Stimulated activated CD8-positive, alpha-beta memory T cell treated with anti-CD3 and anti-CD28 coated beads, Interleukin-12 subunit alpha, Interleukin-12 subunit beta, amount 100 ng/mL, for 4 hours (primary cell): ENCODE measurements around the gene CHST11.

Source experiments
- DNase-seq: peaks from one replicate; pipeline ENCODE4 v3.0.0-alpha.2; 2020; ENCODE audit warnings: low read depth

The CHST11 gene

DNA sequence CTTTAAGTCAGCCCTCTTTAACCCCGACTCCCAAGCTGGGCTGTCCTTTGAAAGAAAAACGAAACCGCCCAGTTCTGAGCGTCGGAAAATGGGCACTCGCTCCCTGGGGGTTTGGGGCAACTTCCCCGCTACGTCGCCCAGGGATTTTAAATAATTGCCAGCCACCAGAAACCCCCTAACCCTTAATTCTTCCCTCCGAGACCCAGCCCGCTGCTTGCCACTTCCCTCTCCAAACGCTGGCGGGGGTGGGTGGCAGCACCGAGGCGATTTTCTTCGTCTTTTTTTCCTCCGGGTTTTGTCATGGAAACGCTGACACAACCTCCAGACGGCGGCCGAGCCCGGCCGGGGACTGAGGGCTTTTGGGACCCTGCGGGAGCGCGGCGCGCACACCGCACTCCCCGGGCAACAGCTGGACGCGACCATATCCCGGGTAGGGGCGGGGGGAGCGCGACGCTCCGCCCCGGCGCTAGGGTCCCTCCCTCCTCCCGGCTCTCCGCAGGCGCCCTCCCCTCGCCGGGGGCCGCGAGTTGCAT is at the start of gene CHST11:
Gene CHST11 (plus strand): TSS at position 532 of the 533 bp plus-strand sequence.
- peak; percentile 65 for DNase-seq

DNA sequence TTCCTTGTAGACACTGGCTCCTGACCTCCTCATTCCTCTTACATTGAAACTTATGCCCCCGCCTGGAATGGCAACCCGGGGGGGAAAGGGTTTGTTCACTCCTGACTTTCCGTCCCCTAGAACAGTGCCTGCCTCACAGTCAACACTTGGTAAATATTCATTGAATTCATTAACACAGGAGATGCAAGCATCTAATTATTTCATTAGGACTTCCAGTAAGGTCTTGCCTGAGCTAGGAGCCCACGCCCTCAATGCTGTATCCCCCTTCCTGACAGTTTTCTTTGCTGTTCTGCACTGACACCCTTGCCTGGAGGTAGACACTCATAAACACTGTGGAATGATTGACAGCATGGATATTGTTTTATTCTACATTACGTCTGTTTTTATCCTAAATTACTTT is 49.3 kb upstream of the CHST11 start:
- DNase-seq: no peak

DNA sequence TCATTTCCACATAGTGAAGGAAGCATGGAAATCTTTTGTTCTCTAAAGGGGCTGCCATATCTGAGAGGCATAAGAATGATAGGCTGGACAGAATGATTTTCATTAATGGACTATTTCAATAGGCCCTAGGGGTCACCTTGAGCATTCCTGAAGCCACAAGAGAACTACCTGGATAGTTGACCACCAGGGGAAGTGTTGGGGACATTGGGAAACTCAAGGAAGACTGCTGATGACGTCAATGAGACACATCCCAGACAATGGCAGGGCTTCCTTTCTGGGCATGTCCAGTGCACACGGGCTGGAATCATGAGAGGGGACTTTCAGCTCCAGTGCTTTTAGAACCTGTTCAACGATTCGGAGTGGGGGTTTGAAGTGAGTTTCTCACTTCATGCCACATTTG is 48.8 kb upstream of the CHST11 start:
- DNase-seq: no peak

DNA sequence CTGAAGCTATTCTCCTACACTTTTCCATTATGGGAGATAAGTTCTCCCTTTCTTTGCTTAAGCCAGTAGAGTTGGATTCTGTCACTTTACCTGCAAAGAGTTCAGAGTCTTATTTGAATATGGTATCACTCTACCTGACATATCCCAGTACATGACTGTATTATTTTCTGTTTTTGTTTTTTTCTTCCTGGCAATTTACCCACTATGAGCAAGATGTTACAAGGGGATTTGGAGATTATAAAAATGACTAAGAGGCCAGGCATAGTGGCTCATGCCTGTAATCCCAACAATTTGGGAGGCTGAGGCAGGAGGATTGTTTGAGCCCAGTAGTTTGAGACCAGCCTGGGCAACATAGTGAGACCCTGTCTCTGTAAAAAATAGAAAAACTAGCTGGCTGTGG is 46.4 kb upstream of the CHST11 start:
- DNase-seq: no peak

DNA sequence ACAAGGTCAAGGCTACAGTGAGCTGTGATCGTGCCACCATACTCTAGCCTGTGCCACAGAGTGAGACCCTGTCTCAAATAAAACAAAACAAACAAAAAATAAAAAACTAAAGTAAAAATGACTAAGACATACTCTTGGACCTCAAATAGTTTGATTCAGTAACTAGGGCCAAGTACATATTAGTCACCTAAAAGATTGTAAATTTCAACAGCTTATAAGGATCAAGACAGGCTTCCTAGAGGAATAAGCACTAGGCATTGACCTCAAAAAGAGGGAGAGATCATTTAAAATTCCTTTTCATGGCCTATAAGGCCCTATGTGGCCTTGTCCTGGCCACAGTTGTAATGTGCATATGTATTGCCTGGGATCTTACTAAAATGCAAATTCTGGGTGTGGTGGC is 46.0 kb upstream of the CHST11 start:
- DNase-seq: no peak

DNA sequence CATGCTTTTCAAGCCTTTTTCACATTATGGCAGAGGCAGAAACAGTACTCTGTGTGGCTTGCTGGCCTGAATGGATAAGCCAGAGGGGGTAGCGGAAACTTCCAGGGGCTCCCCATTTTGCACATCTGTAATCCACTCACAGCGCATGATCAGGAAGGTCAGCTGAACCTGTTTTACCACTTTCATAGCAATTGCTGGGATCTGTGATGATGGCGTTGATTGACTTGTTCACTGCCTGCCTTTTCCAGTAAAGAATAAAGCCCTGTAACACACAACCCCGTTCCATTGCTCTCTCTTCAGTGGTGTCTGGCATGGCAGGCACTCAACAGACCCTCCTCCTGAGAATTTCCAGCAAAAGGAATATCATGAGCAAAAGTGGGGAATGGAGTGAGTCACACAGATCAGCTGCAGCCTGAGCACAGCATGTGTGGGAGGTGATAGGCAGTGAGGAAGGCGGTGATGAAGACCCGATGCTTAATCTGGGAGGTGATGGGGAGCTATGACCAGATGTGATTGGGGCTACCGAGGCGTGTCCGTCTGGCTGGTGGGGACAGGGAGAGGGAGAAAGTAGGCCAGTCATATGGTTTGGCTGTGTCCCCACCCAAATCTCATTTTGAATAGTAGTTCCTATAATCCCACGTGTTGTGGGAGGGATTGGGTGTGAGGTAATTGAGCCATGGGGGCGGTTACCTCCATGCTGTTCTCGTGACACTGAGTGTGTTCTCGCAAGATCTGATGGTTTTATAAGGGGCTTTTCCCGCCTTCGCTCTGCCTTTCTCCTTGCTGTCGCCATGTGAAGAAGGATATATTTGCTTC is 44.7 kb upstream of the CHST11 start:
- no peak for DNase-seq

DNA sequence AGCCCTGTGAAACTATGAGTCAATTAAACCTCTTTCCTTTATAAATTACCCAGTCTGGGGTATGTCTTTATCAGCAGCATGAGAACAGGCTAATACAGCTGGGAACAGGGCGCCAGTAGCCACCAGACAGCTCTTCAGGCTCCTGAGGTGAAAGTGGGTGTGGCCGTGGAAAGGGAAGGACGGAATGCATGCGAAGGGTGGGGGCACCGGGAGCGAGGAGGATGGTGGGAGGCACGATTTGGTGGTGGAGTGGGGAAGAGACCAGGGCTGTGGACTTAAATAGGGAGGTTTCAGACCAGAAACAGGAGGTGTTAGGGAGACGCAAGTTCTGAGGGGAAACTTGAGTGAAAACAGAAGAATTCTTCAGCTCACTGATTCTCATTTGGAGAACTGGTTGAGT is 44.1 kb upstream of the CHST11 start:
- no peak for DNase-seq

DNA sequence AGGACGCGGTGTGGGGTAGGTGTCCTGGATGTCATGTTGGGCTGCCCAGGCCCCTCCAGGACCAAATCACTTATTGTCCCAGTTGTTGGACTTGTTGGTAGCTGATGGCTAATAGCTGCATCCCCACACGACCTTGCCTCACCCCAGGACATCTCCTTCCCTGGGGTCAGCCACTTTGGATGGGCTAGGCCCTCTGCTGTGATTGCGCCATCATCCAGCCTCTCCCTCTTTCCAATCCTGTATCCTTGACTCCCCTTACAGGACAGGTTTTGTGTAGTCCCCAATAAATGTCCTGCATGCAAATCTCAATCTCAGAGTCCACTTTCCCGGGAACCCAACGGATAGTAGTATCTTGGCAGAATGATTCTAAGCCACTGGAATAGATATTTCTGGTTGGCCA is 43.4 kb upstream of the CHST11 start:
- DNase-seq: no peak

DNA sequence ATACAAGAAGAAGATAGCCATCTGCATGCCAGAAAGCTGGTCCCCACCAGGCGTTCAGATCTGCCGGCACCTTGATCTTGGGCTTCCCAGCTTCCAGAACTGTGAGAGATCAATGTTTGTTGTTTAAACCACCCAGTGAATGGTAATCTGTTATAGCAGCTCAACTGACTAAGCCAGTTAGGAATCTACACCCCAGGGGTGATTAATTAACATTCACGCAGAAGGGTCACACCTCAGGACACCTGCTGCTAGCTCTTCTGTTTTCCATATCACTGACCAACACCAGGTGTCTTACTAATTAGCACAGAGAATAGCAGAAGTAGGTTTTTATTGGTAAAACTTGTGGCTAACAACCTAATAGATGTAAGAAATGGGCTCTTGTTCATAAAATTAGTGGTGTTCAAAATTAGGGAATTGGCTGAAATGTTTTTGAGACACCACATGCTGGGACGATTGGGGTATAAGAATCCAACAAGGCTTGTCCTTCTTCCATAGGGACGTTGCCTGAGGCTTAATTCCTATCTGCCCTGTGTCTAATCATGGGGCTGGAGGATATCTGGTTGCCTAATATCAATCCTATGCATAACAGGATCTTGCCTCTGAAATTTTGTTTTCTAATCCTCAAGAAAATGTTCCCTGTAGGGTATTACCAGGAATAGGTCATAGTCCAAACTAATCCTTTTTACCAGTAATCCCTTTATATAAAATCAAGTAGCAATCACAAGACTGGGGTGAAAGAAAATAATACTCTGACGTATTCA is 42.0 kb upstream of the CHST11 start:
- DNase-seq: no peak

DNA sequence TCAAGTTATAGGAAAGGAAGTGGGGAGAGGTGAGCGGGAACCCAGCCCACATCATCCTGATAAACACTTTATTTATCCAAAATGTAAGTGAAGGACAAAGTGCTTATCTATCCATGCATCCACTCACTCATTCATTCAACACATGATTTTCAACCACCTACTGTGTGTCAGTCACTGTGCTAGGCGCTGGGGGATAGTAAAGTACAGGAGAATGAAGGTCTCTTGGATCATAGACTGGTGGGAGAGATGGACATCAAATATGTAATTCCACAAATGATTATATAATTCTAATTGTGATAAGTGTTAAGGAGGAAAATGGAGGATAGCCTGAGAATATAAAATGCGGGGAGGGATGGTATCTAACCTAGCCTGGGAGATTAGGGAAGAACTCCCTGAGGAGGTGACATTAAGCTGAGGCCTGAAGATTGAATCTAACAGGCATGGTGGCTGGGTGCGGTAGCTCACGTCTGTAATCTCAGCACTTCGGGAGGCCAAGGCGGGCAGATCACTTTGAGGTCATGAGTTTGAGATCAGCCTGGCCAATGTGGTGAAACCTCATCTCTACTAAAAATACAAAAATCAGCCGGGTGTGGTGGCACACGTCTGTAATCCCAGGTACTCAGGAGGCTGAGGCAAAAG is 41.3 kb upstream of the CHST11 start:
- DNase-seq: no peak

DNA sequence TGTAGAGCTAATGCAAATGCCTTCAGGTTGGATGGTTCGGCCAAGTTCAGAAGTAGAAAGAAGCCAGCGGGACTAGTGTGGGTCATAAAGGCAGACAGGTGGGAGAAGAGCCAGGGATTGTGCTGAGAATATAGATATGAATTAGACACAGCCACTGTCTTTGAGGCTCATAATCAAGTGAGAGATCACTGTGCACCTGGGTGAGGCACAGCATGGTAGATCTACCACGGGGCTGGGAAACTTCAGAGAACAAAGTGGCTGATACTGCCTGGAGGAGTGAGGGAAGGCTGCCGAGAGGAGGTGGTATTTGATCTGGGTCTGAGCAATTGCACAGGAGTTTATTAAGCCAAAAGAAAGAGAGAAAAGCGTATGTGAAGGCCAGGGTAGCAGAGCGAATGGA is 40.6 kb upstream of the CHST11 start:
- no peak for DNase-seq

DNA sequence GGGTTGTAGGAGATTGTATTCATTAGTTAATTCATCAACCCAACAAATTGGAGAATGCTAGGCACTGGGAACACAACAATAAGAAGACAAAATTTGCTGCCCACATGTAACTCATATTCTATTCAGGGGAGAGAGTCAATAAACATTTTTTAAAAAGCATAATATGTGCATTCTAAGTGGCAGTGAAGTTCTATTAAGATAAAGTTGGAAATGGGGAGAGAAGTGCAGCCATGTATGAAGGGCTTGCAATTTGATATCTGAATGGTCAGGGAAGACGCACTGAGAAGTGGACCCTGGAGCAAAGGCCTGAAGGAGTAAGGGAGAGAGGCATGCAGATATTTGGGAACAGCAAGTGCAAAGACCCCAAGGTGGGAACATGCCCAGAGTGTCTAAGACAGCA is 40.2 kb upstream of the CHST11 start:
- no peak for DNase-seq

DNA sequence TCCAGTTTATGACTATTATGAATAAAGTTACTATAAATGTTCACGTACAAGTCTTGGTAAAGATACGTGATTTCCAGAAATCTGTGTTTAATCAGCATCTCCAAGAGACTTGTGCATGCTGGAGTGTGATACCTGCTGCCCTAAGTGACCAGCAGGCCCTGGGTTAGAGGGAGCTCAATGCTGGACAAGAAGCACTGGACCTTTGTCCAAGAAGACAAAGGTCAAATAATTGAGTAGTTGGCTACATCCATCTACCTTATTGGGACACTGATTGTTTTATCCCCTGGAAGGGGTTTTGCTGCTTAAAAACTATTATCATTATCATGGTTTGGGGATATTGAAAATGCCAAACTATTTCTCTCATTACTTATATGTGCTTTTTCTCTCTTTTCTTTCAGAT is 37.0 kb upstream of the CHST11 start:
- DNase-seq: no peak

DNA sequence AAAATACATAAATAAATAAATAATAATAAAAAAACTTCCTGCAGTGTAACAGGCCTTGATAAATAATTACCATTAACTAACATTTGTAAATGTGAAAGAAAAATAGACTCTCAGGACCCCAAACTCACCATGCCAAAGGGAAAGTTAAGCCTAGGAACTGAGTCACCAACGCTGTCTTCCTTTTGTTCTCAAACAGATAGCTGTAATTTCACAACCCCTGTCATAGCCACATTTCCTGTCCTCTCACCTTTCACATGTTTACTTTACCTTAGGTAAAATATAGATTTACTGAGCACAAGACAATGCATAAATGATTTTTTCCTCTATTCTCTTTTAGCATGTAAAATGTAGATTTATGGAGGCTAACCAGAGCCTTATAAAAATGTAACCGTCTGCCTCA is 35.9 kb upstream of the CHST11 start:
- no peak for DNase-seq

DNA sequence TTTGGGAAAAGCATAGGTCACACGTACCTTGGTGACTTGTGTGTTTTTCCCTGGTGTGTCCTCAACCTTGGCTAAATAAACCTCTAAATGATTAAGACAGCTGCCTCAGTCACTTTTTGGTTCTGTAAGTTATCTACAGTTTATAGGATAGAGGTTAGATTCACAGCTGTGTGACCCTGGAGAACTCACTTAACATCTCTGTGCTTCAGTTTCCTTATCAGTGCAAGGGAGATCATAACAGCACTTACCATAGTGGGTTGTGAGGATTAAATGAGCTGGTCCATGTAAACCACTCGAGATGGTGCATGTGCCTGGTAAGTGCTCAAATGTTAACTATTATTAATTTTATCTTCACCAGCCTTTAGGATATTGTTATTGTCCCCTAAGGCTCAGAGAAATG is 35.4 kb upstream of the CHST11 start:
- DNase-seq: no peak

DNA sequence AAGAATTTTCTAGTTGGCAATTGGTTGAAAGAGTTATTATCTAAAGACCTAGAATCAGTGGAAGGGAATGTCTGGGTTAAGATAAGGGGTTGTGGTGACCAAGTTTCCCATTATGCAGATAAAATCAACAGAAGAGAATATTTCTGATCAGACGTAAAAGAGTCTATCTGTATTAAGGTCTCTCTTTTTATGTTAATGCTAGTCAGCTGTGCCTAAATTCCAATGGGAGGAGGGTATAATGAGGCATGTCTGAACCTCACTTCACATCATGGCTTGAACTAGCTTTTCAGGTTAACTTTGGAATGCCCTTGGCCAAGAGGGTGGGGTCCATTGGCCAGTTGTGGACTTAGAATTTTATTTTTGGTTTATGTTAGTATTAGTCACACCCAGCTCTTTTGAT is 34.3 kb upstream of the CHST11 start:
- no peak for DNase-seq

DNA sequence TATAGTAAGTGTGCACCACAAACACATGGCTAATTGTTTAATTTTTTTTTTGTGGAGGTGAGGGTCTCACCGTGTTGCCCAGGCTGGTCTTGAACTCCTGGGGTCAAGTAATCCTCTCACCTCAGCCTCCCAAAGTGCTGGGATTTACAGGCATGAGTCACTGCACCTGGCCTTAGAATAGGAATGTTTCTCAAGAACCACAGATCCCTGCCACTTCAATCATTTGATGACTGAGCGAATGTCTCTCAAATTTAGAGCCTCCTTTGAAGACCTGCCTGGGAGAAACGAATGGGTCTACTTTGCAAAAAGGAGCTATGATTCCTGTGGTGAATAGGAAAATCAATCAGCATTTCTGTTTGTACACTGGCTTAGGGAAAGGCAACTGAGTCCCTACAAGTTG is 33.5 kb upstream of the CHST11 start:
- no peak for DNase-seq

DNA sequence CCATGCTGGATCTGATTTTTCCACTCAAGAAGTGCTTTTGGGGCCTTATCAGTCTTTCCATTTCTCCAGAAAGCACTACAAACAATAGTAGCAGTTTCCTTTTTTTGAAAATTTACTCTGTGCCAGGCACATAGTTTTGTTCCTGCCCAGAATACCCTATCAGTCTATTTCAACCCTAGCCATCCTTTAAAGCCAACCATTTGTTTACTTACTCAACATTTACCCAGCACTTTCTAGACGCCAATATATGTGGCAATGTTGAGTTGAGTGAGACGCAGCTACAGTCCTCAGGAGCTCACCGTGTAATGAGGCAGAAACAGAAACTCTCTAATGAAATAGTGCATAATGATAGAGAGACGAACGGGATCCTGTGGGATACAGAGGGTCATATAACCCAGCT is 32.9 kb upstream of the CHST11 start:
- no peak for DNase-seq

DNA sequence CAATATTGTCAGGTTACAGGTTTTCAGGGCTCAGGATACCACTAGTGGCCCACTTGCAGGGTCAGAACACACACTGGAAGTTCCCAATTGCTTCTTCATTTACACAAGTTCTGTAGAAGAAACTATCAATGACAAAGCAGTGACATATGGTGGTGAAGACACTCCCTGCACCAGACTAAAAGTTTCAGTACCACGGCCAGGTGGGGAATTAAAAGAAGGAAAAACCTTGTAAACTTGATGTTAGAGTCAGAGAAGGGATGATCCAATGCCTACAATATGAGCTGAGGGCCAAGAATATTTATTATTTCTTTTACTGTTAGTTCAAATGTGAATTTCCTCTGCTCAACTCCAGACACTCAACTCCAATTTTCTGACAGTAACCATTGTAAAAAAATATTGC is 31.8 kb upstream of the CHST11 start:
- no peak for DNase-seq

DNA sequence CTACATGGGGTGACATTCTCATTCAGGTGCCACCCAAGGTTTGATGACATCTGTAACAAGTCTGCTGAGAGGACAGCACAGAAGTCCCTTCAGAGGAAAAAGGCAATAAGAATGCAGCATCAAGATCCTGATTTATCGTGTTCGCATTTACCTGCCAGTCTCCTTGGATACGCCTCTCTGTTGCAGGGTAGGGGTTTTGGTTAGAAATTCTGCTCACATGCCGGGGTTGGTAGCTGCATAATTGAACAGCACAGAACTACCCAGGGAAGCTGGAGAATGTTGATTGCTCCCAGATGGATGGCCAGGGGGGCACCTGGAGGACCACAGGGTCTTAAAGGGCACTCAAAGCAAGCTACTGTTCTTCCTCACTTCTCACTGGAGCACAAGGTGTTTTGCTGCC is 31.1 kb upstream of the CHST11 start:
- DNase-seq: no peak

DNA sequence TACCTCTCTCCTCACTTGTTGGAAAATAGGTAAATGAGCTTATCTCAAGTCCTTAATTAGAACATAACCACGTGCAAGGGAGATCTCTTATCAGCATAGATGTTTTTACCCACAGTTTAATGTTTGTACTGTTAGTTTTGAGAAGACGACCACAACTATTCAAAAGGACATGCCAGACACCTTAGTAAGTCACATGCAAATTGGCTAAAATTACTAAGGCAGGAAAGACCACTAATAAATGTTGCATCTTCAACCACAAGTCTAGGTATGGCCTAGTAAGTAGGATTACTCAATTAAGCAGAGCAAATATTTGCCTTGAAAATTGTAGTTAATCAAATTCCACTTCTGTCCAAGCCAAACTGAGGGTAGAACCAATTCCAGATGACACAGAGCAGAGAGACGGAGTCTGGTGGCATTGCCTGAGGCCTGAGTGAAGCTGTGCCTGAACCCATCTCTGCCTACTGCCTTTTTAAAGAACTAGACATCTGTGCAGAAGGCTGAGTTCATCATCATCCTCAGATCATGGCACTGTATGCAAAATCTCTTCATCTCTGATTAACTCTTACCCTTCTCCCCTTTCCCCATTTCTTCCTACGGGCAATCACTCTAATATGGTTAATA is 29.7 kb upstream of the CHST11 start:
- no peak for DNase-seq

DNA sequence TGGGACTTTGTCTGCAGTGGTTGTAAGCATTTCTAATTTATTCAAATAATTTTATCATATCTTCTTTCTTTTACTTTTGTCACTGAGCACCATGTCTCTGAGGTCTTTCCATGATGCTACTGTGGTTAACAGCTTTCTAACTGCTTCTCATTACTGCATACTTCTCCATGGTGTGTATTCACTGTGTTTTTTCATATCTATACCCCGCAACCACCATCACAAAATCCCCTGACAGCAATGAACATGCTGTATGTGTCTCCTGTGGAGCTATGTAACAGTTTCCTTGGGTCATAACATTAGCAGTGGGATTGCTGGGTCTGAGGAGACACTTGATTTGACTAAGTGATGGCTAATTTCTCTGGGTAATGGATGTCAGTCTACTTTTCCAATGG is 29.2 kb upstream of the CHST11 start:
- no peak for DNase-seq

DNA sequence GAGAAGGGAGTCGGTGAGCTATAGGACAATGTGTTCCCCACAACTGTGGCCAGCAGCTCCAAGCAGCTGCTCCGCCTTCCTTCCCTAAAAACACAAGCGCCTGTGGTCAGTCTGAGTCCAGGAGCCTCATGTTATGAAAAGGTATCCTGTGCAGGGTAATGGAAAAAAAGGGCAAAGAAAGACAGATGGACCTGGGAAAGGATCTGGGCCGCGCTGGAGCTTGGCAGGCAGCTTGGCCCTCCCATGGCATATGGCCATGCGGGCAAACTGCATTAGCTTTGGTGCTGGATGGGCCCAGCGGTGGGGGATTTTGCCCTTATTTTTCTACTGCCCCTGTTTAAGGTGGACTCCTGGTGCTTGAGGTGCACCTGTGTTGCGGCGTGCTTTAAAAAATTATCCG is 23.7 kb upstream of the CHST11 start:
- no peak for DNase-seq
